Pulmonary artery endothelial cell (primary cell): Measurements from ENCODE around the gene GPR108. TPM values are rescaled to one million over a fixed set of nuclear protein-coding genes. Genes with fewer than 3 reads are reported as not detected.

ENCODE experiments used
- total RNA-seq: library from RNA; depleted of rRNA; stranded (reverse); fragments of >200 nt; gene quantifications from 2 replicates; pipeline ENCODE4 v1.2.3, GENCODE V29; 2014

Gene GPR108
- total RNA-seq, 1 donor from 2014 or later, result 44.4 TPM

Other genes with a start within 250 kb of the GPR108 start
- gene TUBB4A, start 235.3 kb downstream of the GPR108 start, total RNA-seq, result 0.26 TPM in 1 of 2 replicates, not detected in the other
- gene TNFSF9, start 206.6 kb downstream of the GPR108 start, total RNA-seq, result 0.40 and 0.53 TPM in 2 replicates
- gene CD70, start 146.4 kb downstream of the GPR108 start, total RNA-seq, result not detected in 2 replicates
- gene TNFSF14, start 67.4 kb downstream of the GPR108 start, total RNA-seq, result not detected in 2 replicates
- under 0.01 and 0.28 TPM in 2 replicates for gene C3, start 16.9 kb downstream of the GPR108 start, total RNA-seq
- 50.5 and 52.7 TPM in 2 replicates for gene TRIP10, start 2.1 kb upstream of the GPR108 start, total RNA-seq
- 0.04 and 0.20 TPM in 2 replicates for gene SH2D3A, start 29.9 kb upstream of the GPR108 start, total RNA-seq
- gene VAV1, start 35.1 kb upstream of the GPR108 start, total RNA-seq, result 0.07 TPM in 1 of 2 replicates, not detected in the other
- not detected in 2 replicates for gene ADGRE1, start 150.0 kb upstream of the GPR108 start, total RNA-seq